K562 (cell line): ENCODE results near the gene SOSTDC1. TPM values are rescaled to one million over a fixed set of nuclear protein-coding genes. Genes with fewer than 3 reads are reported as not detected.

ENCODE experiments used
- CBX8 ChIP-seq: fragments of 200-600 bp; sonication (generic); IDR thresholded peaks from 2 replicates; pipeline ENCODE4 v1.6.1; 2012; ENCODE audit warnings: borderline replicate concordance, mixed run types, low read depth, mild to moderate bottlenecking, moderate library complexity, mixed read lengths, low read length, control low read depth, inconsistent platforms; ENCODE audit not compliant: poor library complexity, severe bottlenecking; ENCODE audit errors: extremely low read depth
- CHD1 ChIP-seq: fragments of 200-600 bp; sonication (generic); IDR thresholded peaks from one replicate; pipeline ENCODE4 v1.6.1; 2012; ENCODE audit warnings: mild to moderate bottlenecking, moderate library complexity, low read length, inconsistent platforms
- CREM ChIP-seq: IDR thresholded peaks from 2 replicates; pipeline ENCODE4 v1.6.1; 2014; ENCODE audit warnings: antibody characterized with exemption, low read depth
- MAZ ChIP-seq, 2 experiments: fragments of 450-650 bp in 1 of 2; sonication (generic) in 1 of 2; formaldehyde crosslinking; IDR thresholded peaks in 1 of 2; conservative IDR thresholded peaks in 1 of 2; 2 replicates each; pipeline versions ENCODE4 v1.4.0 to v1.5.0; 2020; ENCODE audit warnings: mild to moderate bottlenecking in 1 of 2, missing genetic modification reagents in 1 of 2
- MTA1 ChIP-seq: fragments of 450-650 bp; IDR thresholded peaks from 2 replicates; pipeline ENCODE4 v1.6.1; 2017; ENCODE audit warnings: borderline replicate concordance
- PRMT5 ChIP-seq: sonication (generic); formaldehyde crosslinking; IDR thresholded peaks from 2 replicates; pipeline ENCODE4 v1.5.0; 2020; ENCODE audit warnings: missing genetic modification reagents
- SMAD1 ChIP-seq: fragments of 150-350 bp; IDR thresholded peaks from 2 replicates; pipeline ENCODE4 v1.6.1; 2014; ENCODE audit warnings: low read length, low read depth; ENCODE audit not compliant: partially characterized antibody
- SRSF3 ChIP-seq: fragments of 200-400 bp; formaldehyde crosslinking; IDR thresholded peaks from 2 replicates; pipeline ENCODE4 v1.6.1; 2016; ENCODE audit warnings: mild to moderate bottlenecking, low read length, moderate library complexity; ENCODE audit not compliant: insufficient read depth
- TAL1 ChIP-seq: fragments of 450-650 bp; IDR thresholded peaks from 2 replicates; pipeline ENCODE4 v1.6.1; 2016; ENCODE audit warnings: mild to moderate bottlenecking
- TEAD2 ChIP-seq: fragments of 450-650 bp; IDR thresholded peaks from 2 replicates; pipeline ENCODE4 v1.6.1; 2016; ENCODE audit warnings: missing genetic modification characterization, control low read depth, missing compliant biosample characterization
- ZBTB7A ChIP-seq: IDR thresholded peaks from 2 replicates; pipeline ENCODE4 v1.6.1; 2011; ENCODE audit warnings: low read depth, mild to moderate bottlenecking, low read length, moderate library complexity, borderline replicate concordance; ENCODE audit not compliant: control insufficient read depth
- ZFP1 ChIP-seq: fragments of 450-650 bp; formaldehyde crosslinking; IDR thresholded peaks from 2 replicates; pipeline ENCODE4 v1.4.0; 2020; ENCODE audit warnings: mild to moderate bottlenecking, mixed read lengths
- ZNF175 ChIP-seq: fragments of 200-800 bp; sonication (Bioruptor generic); IDR thresholded peaks from 2 replicates; pipeline ENCODE4 v1.6.1; 2016; ENCODE audit warnings: low read depth, mild to moderate bottlenecking, missing genetic modification characterization, missing compliant biosample characterization
- ZNF354B ChIP-seq: fragments of 250-450 bp; sonication (Bioruptor Pico); IDR thresholded peaks from 2 replicates; pipeline ENCODE4 v1.4.0; 2020
- ZNF584 ChIP-seq: fragments of 200-800 bp; sonication (Bioruptor generic); IDR thresholded peaks from 2 replicates; pipeline ENCODE4 v1.6.1; 2016; ENCODE audit warnings: low read depth, mild to moderate bottlenecking, missing genetic modification characterization, missing compliant biosample characterization
- polyA plus RNA-seq, 8 experiments: library from polyadenylated mRNA; depleted of rRNA in 4 of 8; stranded (reverse) in 5 of 8; unstranded in 3 of 8; fragments of >200 nt; fragmentation: Nextera tagmentation in 2 of 8; fragmentation: Illumina TruSeq in 1 of 8; extraction: Ambion mirVana in 2 of 8; extraction: Trizol in 1 of 8; gene quantifications; 2 replicates each; pipeline versions ENCODE4 v1.2.1 to v1.2.3, GENCODE V29; 2011 to 2014; ENCODE audit warnings: inconsistent platforms in 1 of 8, missing spikeins in 1 of 8
- total RNA-seq, 7 experiments: library from RNA; depleted of rRNA in 6 of 7; stranded (reverse); fragments of >200 nt in 6 of 7; fragmentation: Illumina TruSeq in 2 of 7; extraction: Trizol in 2 of 7; gene quantifications; 2 replicates each; pipeline versions ENCODE4 v1.2.1 to v1.2.3, GENCODE V29; 2011 to 2021; ENCODE audit warnings: low replicate concordance in 1 of 7
- TF ChIP-seq, protein P1 (sequence below), 2 experiments: fragments of 450-650 bp; conservative IDR thresholded peaks; 2 replicates each; pipeline ENCODE4 v1.6.1; 2017; ENCODE audit warnings: mild to moderate bottlenecking in 2 of 2, moderate library complexity in 2 of 2
- TF ChIP-seq, protein P2 (sequence below): fragments of 450-650 bp; formaldehyde crosslinking; conservative IDR thresholded peaks from 2 replicates; pipeline ENCODE4 v1.4.0; 2022; ENCODE audit warnings: mild to moderate bottlenecking, missing genetic modification characterization
- TF ChIP-seq, protein P3 (sequence below): fragments of 450-650 bp; formaldehyde crosslinking; IDR thresholded peaks from 2 replicates; pipeline ENCODE4 v1.4.0; 2020; ENCODE audit warnings: mild to moderate bottlenecking, moderate library complexity
- TF ChIP-seq, protein P4 (sequence below): fragments of 250-450 bp; sonication (Bioruptor Pico); IDR thresholded peaks from 2 replicates; pipeline ENCODE4 v1.5.1; 2021; ENCODE audit warnings: mild to moderate bottlenecking
- TF ChIP-seq, protein P5 (sequence below): fragments of 250-450 bp; sonication (Bioruptor Pico); IDR thresholded peaks from 2 replicates; pipeline ENCODE4 v1.8.0; 2022; ENCODE audit warnings: moderate library complexity, mild to moderate bottlenecking, inconsistent platforms

SOSTDC1 gene
- total and polyA plus RNA-seq, 9 of the 15 experiments (the other 6 are each of a cell fraction or from before 2014, with no cell fraction given), result 8.3 to 48.6 (median 15.9) TPM

DNA sequence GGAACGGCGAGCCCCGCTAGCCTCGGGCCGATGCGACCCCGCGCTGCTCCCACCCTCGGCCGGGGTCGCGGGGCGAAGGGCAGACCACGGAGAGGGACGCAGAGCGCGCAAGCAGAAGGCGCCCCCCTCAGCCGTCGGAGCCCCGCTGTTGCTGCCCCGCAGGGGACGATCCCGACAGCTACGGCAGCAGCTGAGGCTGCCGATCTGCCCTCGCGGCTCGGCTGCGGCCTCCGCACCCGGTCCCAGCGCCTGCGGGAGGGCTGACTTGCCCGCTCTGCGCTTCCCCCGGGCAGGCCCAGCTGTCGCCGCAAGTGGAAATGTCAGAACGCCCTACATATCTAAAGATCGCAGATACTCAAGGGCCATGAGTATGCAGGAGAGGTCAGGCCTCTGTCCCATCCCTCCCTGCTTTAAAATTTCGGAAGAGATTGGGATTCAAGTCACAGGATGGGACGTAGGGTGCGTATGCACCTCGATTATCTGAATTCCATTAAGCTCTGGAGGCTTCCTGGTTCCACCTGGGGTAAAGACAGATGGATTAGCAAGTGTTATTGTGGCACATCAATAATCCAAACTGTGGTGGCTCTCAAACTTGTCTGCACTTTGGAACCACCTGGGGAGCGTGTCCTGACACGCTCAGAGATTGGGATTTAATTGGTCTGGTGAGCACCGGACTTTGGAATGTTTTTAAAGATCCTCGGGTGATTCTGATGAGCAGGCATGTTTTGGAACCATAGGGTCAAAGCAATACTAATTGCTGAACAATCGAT is 44.0 kb downstream of the SOSTDC1 start, which contains the start of gene CRPPA (continued):
- TF ChIP-seq, protein P1, sequence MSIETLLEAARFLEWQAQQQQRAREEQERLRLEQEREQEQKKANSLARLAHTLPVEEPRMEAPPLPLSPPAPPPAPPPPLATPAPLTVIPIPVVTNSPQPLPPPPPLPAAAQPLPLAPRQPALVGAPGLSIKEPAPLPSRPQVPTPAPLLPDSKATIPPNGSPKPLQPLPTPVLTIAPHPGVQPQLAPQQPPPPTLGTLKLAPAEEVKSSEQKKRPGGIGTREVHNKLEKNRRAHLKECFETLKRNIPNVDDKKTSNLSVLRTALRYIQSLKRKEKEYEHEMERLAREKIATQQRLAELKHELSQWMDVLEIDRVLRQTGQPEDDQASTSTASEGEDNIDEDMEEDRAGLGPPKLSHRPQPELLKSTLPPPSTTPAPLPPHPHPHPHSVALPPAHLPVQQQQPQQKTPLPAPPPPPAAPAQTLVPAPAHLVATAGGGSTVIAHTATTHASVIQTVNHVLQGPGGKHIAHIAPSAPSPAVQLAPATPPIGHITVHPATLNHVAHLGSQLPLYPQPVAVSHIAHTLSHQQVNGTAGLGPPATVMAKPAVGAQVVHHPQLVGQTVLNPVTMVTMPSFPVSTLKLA (conservative IDR thresholded peaks at IDR 0.05), result no peak
- no peak for TF ChIP-seq PRMT5 (CRISPR knock-in tag)
- no peak for TF ChIP-seq CHD1
- 0 out of 2 replicates have a peak, but pooled peaks have one; percentile 8 for TF ChIP-seq ZNF175
- no peak for TF ChIP-seq SRSF3
- no peak for TF ChIP-seq MAZ (CRISPR knock-in tag; conservative IDR thresholded peaks at IDR 0.05 in 1 of 2, IDR thresholded peaks at IDR 0.05 in 1 of 2)
- TF ChIP-seq, protein P2, sequence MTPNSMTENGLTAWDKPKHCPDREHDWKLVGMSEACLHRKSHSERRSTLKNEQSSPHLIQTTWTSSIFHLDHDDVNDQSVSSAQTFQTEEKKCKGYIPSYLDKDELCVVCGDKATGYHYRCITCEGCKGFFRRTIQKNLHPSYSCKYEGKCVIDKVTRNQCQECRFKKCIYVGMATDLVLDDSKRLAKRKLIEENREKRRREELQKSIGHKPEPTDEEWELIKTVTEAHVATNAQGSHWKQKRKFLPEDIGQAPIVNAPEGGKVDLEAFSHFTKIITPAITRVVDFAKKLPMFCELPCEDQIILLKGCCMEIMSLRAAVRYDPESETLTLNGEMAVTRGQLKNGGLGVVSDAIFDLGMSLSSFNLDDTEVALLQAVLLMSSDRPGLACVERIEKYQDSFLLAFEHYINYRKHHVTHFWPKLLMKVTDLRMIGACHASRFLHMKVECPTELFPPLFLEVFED (CRISPR knock-in tag), result no peak
- peak; percentile 39 for TF ChIP-seq CREM
- TF ChIP-seq ZNF584, result peak; percentile 67; the same call in 1 of the 2 replicates
- TF ChIP-seq TEAD2 (tag), result no peak
- TF ChIP-seq, protein P3, sequence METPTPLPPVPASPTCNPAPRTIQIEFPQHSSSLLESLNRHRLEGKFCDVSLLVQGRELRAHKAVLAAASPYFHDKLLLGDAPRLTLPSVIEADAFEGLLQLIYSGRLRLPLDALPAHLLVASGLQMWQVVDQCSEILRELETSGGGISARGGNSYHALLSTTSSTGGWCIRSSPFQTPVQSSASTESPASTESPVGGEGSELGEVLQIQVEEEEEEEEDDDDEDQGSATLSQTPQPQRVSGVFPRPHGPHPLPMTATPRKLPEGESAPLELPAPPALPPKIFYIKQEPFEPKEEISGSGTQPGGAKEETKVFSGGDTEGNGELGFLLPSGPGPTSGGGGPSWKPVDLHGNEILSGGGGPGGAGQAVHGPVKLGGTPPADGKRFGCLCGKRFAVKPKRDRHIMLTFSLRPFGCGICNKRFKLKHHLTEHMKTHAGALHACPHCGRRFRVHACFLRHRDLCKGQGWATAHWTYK, result peak; percentile 20; the same call in 1 of the 2 replicates
- TF ChIP-seq, protein P4, sequence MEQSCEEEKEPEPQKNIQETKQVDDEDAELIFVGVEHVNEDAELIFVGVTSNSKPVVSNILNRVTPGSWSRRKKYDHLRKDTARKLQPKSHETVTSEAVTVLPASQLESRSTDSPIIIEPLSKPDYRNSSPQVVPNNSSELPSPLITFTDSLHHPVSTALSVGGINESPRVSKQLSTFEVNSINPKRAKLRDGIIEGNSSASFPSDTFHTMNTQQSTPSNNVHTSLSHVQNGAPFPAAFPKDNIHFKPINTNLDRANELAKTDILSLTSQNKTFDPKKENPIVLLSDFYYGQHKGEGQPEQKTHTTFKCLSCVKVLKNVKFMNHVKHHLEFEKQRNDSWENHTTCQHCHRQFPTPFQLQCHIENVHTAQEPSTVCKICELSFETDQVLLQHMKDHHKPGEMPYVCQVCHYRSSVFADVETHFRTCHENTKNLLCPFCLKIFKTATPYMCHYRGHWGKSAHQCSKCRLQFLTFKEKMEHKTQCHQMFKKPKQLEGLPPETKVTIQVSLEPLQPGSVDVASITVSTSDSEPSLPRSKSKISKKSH (CRISPR knock-in tag), result no peak
- TF ChIP-seq TAL1, result peak; percentile 43; the same call in 1 of the 2 replicates
- TF ChIP-seq, protein P5, sequence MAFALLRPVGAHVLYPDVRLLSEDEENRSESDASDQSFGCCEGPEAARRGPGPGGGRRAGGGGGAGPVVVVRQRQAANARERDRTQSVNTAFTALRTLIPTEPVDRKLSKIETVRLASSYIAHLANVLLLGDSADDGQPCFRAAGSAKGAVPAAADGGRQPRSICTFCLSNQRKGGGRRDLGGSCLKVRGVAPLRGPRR, result no peak
- TF ChIP-seq ZNF354B (CRISPR knock-in tag), result no peak
- TF ChIP-seq ZFP1 (CRISPR knock-in tag), result no peak
- TF ChIP-seq CBX8, result no peak
- peak; percentile 40; the same call in 1 of the 2 replicates for TF ChIP-seq ZBTB7A
- no peak for TF ChIP-seq MTA1
- TF ChIP-seq SMAD1, result no peak
